Hepatocyte (in vitro differentiated cells): ENCODE results near the gene EXOC6B. TPM values are rescaled to one million over a fixed set of nuclear protein-coding genes. Genes with fewer than 3 reads are reported as not detected.

ENCODE experiments used
- DNase-seq: peaks from one replicate; pipeline ENCODE4 v3.0.0-alpha.2; 2016; ENCODE audit warnings: low spot score
- H2AFZ ChIP-seq: fragments of 200-600 bp; sonication (generic); 2 replicates; pipeline ENCODE4 v1.6.0; 2016; ENCODE audit warnings: antibody characterized with exemption, mild to moderate bottlenecking
- H3K27ac ChIP-seq: fragments of 200-600 bp; sonication (generic); 2 replicates; pipeline ENCODE4 v1.5.1; 2016; ENCODE audit warnings: mild to moderate bottlenecking
- H3K27me3 ChIP-seq: fragments of 200-600 bp; sonication (generic); 2 replicates; pipeline ENCODE4 v1.6.1; 2016
- H3K36me3 ChIP-seq: fragments of 200-600 bp; sonication (generic); replicated peaks from 2 replicates; pipeline ENCODE4 v1.5.1; 2016; ENCODE audit warnings: low read depth; ENCODE audit not compliant: insufficient read depth
- H3K4me1 ChIP-seq: fragments of 200-600 bp; sonication (generic); 2 replicates; pipeline ENCODE4 v1.5.1; 2016; ENCODE audit warnings: mild to moderate bottlenecking, moderate library complexity; ENCODE audit not compliant: insufficient read depth
- H3K4me2 ChIP-seq: fragments of 200-600 bp; sonication (generic); 2 replicates; pipeline ENCODE4 v1.6.0; 2016
- H3K4me3 ChIP-seq: fragments of 200-600 bp; sonication (generic); 2 replicates; pipeline ENCODE4 v1.5.1; 2016; ENCODE audit warnings: mild to moderate bottlenecking
- H3K79me2 ChIP-seq: fragments of 200-600 bp; sonication (generic); 2 replicates; pipeline ENCODE4 v1.6.0; 2017; ENCODE audit warnings: mild to moderate bottlenecking
- H3K9me2 ChIP-seq: fragments of 200-600 bp; sonication (generic); replicated peaks from 2 replicates; pipeline ENCODE4 v1.6.0; 2017; ENCODE audit warnings: mild to moderate bottlenecking; ENCODE audit not compliant: insufficient read depth
- H3K9me3 ChIP-seq: fragments of 200-600 bp; sonication (generic); 2 replicates; pipeline ENCODE4 v1.5.1; 2016; ENCODE audit warnings: low read depth, mild to moderate bottlenecking
- H4K20me1 ChIP-seq: fragments of 200-600 bp; sonication (generic); 2 replicates; pipeline ENCODE4 v1.6.0; 2016; ENCODE audit warnings: mild to moderate bottlenecking; ENCODE audit not compliant: insufficient read depth, poor library complexity, severe bottlenecking
- EZH2 ChIP-seq: fragments of 200-600 bp; sonication (generic); IDR thresholded peaks from 2 replicates; pipeline ENCODE4 v1.6.1; 2016; ENCODE audit warnings: antibody characterized with exemption, mild to moderate bottlenecking, borderline replicate concordance
- EZH2phosphoT487 ChIP-seq: fragments of 200-600 bp; sonication (generic); IDR thresholded peaks from one replicate; pipeline ENCODE4 v1.6.1; 2018; ENCODE audit warnings: antibody characterized with exemption, mild to moderate bottlenecking, low read depth, moderate library complexity; ENCODE audit not compliant: unreplicated experiment, severe bottlenecking
- WGBS: methylation state at CpG from one replicate; pipeline ENCODE4 v1.1.6; 2016; ENCODE audit warnings: low lambda C conversion rate; ENCODE audit errors: missing lambda C conversion rate; 5-methylcytosine and 5-hydroxymethylcytosine counted together
- polyA plus RNA-seq: library from polyadenylated mRNA; unstranded; fragments of >200 nt; fragmentation: Nextera tagmentation; extraction: Ambion mirVana; gene quantifications from 2 replicates; pipeline ENCODE4 v1.2.1, GENCODE V29; 2016
- total RNA-seq: library from RNA; depleted of rRNA; stranded (reverse); fragments of >200 nt; gene quantifications from 2 replicates; pipeline ENCODE4 v1.2.3, GENCODE V29; 2014
- TF ChIP-seq, protein P1 (sequence below): fragments of 200-600 bp; sonication (generic); IDR thresholded peaks from 2 replicates; pipeline ENCODE4 v1.5.1; 2016; ENCODE audit warnings: antibody characterized with exemption, mild to moderate bottlenecking; ENCODE audit not compliant: poor library complexity

Gene EXOC6B
- total and polyA plus RNA-seq, 2 experiments from 2014 or later = 11.8 to 36.2 TPM

DNA sequence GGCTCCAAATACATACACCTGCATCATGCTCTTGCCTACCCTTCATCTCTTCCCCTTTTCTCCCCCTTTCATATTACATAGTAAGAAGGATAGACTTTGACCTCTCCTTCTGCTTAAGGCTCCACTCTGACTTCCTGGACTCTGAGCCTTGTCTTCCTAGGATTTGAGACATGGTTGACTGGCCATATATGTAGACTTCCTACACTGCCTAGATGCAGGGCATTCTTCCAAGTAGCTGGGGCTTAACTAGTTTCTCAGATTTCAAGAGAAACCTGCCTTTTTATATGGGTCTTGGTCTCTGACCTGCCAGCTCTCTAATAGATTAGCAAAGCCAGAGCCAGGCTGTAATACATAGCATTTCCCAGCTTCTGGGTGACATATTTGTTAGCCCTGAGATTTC, 642.8 kb downstream of the EXOC6B start:
- Histone ChIP-seq H3K27me3 (no peaks in the 10 kb centered on the region), H2AFZ (no peak overlapping the region), H3K4me2 (no peak overlapping the region), H3K4me3 (no peak overlapping the region), H3K79me2 (no peaks in the 10 kb centered on the region), H3K27ac (peak overlapping the region; percentile 31), H4K20me1 (no peaks in the 10 kb centered on the region), H3K9me3 (no peaks in the 10 kb centered on the region), H3K9me2 (no peaks in the 10 kb centered on the region), H3K4me1 (peaks cover 3% of the 10 kb centered on the region), H3K36me3 (peaks cover 7% of the 10 kb centered on the region)
- DNase-seq = no peak
- TF ChIP-seq, protein P1, sequence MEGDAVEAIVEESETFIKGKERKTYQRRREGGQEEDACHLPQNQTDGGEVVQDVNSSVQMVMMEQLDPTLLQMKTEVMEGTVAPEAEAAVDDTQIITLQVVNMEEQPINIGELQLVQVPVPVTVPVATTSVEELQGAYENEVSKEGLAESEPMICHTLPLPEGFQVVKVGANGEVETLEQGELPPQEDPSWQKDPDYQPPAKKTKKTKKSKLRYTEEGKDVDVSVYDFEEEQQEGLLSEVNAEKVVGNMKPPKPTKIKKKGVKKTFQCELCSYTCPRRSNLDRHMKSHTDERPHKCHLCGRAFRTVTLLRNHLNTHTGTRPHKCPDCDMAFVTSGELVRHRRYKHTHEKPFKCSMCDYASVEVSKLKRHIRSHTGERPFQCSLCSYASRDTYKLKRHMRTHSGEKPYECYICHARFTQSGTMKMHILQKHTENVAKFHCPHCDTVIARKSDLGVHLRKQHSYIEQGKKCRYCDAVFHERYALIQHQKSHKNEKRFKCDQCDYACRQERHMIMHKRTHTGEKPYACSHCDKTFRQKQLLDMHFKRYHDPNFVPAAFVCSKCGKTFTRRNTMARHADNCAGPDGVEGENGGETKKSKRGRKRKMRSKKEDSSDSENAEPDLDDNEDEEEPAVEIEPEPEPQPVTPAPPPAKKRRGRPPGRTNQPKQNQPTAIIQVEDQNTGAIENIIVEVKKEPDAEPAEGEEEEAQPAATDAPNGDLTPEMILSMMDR = no peak
- TF ChIP-seq EZH2 (no peak), EZH2phosphoT487 (no peak)

DNA sequence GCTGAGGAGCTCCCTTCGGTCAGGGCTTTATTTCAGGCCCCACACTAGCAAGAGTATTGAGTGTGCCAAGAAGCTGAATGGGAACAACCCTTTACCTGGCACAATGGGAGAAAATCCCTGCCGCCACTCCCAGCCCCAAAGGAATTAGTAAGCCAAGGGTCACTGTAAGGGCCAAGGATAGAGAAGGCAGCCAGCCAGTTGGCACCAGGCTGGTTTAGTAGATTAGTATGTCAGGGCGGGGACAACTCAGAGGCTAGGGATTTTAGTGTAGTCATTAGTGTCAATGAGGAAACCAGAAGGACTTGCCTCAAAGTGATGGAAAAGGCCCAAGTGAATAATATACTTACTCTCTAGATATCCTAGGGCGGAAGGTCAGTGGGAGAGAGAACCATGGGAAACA, 643.3 kb downstream of the EXOC6B start:
- H2AFZ ChIP-seq = no peak overlapping the region
- no peak overlapping the region for H3K4me2 ChIP-seq
- no peaks in the 10 kb centered on the region for H3K9me2 ChIP-seq
- H3K4me1 ChIP-seq = peaks cover 3% of the 10 kb centered on the region
- no peak overlapping the region for H3K4me3 ChIP-seq
- peaks cover 7% of the 10 kb centered on the region for H3K36me3 ChIP-seq
- H3K27ac ChIP-seq = no peak overlapping the region
- H3K27me3 ChIP-seq = no peaks in the 10 kb centered on the region
- WGBS = 98% methylated on average over 4 of the region's 4 CpGs
- no peaks in the 10 kb centered on the region for H4K20me1 ChIP-seq
- no peak for DNase-seq
- TF ChIP-seq EZH2phosphoT487 (no peak), EZH2 (no peak)
- TF ChIP-seq, protein P1 = no peak
- H3K9me3 ChIP-seq = no peaks in the 10 kb centered on the region
- no peaks in the 10 kb centered on the region for H3K79me2 ChIP-seq

DNA sequence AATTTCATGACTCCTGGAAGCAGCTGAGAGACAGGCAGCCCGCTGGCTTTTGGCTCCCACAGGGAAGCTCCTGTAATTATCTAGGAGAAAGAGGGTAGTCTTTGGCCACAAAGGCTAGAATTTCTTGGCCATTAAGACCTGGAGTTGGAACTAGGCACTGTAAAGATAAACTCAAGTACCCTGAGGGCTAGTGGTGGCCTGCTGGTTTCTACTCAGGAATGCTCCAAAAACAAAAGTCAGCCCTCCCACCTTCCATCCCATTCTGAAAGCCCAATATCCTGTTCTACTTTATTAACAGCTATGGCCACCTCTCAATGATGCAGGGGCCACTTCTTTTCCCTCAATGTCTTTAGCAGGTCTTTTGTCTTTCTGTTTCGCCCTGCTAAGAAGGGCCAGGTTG, 644.2 kb downstream of the EXOC6B start:
- no peaks in the 10 kb centered on the region for H3K27me3 ChIP-seq
- H3K4me1 ChIP-seq = peaks cover 3% of the 10 kb centered on the region
- no peak overlapping the region for H3K4me2 ChIP-seq
- H4K20me1 ChIP-seq = no peaks in the 10 kb centered on the region
- no peak for DNase-seq
- H3K27ac ChIP-seq = no peak overlapping the region
- no peaks in the 10 kb centered on the region for H3K9me3 ChIP-seq
- no peak overlapping the region for H3K4me3 ChIP-seq
- peaks cover 7% of the 10 kb centered on the region for H3K36me3 ChIP-seq
- H2AFZ ChIP-seq = no peak overlapping the region
- H3K79me2 ChIP-seq = no peaks in the 10 kb centered on the region
- TF ChIP-seq EZH2phosphoT487 (no peak), EZH2 (no peak)
- TF ChIP-seq, protein P1 = no peak
- H3K9me2 ChIP-seq = no peaks in the 10 kb centered on the region
- WGBS = 84% methylated on average over 2 of the region's 2 CpGs

DNA sequence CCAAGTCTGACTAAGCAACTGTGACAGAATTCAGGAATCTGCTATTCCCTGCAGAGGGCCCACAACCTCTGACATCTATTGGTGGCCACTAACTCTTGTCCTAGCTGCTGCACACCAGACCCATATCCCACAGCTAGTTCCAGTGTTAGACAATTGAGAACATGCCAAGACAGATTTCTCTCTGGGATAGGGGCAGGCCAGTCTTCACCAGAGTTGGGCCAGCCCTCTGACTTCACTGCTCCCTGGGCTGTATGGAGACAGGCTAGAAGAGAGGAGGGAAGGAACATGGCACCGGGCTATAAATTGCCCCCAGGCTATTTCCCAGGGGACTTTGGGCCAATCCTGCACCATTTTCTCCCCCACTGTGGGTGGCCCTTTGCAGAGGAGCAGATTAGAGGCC, 645.5 kb downstream of the EXOC6B start:
- TF ChIP-seq EZH2 (no peak), EZH2phosphoT487 (no peak)
- TF ChIP-seq, protein P1 = no peak
- WGBS = 100% methylated on average over 1 of the region's 1 CpG
- H3K4me3 ChIP-seq = no peak overlapping the region

More for the DNA sequence above, 645.5 kb downstream of the EXOC6B start:
- Histone ChIP-seq H3K79me2 (no peaks in the 10 kb centered on the region), H3K4me1 (peaks cover 3% of the 10 kb centered on the region), H3K4me2 (no peak overlapping the region), H3K9me3 (no peaks in the 10 kb centered on the region), H4K20me1 (no peaks in the 10 kb centered on the region), H3K36me3 (peaks cover 7% of the 10 kb centered on the region), H2AFZ (no peak overlapping the region), H3K27ac (no peak overlapping the region), H3K27me3 (no peaks in the 10 kb centered on the region), H3K9me2 (no peaks in the 10 kb centered on the region)
- DNase-seq = no peak
